Hepatocyte (in vitro differentiated cells): Measurements from ENCODE around the gene FCHSD2.

ENCODE experiments used
- CTCF ChIP-seq: fragments of 200-600 bp; sonication (generic); IDR thresholded peaks from 2 replicates; pipeline ENCODE4 v1.5.1; 2016; ENCODE audit warnings: antibody characterized with exemption, mild to moderate bottlenecking; ENCODE audit not compliant: poor library complexity
- EZH2 ChIP-seq: fragments of 200-600 bp; sonication (generic); IDR thresholded peaks from 2 replicates; pipeline ENCODE4 v1.6.1; 2016; ENCODE audit warnings: antibody characterized with exemption, mild to moderate bottlenecking, borderline replicate concordance

GRCh38 chr11:72935700-72936099 is 206.4 kb downstream of the FCHSD2 start:
- TF ChIP-seq CTCF (no peak), EZH2 (no peak)
